ENCODE data around the gene ADAM10.

The ADAM10 gene

DNA sequence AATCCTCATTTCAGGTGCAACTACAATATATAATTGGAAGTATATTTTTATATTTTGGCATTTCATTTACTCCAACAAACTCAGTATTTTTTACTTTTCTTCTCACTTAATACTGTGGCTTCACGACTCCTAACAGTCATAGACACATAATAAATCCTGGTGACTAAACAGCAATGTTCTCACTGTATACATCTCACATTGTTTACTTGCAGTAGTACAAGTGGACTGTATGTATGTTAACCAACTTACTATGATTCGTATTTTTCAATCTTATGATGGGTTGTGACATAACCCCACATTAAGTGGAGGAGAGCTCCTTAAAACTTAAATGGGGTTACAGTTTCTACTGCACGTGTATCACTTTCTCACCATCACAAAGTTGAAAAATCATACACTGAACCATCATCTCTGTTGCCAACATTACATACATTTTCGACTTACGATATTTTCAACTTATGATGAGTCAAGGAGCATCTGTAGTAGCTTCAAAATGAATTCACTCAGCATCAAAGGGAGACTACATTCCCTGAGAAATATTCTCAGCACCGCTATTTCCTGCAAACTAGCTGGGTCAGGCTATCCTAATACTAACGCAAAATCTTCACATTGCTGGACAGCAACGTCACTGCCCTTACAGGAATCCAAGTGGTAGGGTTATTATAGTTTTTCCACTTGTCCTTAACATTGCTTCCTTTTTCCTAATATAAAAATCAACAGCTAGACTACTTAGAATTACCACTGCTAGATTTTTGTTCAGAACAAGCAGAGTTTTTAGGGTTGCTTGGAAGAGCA, 7.3 kb downstream of the ADAM10 start:
- peaks cover 0 to 28% (median 18%) of the 10 kb centered on the region in 5 donors for H3K4me1 ChIP-seq (ENCODE audit: control insufficient read depth in 5 of 5, insufficient read depth in 5 of 5, low read length in 5 of 5)
- no peaks in the 10 kb centered on the region for H3K9me3 ChIP-seq (ENCODE audit: control insufficient read depth in 5 of 5, low read length in 5 of 5)
- no peak overlapping the region for H3K9ac ChIP-seq (ENCODE audit: low read length in 5 of 5)
- no peak overlapping the region for H3K4me3 ChIP-seq (ENCODE audit: low read depth in 1 of 5, low read length in 5 of 5)
- no peak overlapping the region for H3K27ac ChIP-seq (ENCODE audit: low read depth, low read length)
- no peaks in the 10 kb centered on the region for H3K27me3 ChIP-seq (ENCODE audit: control insufficient read depth in 5 of 5, insufficient read depth in 4 of 5, low read length in 5 of 5)
- H3K36me3 ChIP-seq (ENCODE audit: control insufficient read depth in 5 of 5, insufficient read depth in 5 of 5, low read length in 5 of 5), result no peaks in the 10 kb centered on the region

DNA sequence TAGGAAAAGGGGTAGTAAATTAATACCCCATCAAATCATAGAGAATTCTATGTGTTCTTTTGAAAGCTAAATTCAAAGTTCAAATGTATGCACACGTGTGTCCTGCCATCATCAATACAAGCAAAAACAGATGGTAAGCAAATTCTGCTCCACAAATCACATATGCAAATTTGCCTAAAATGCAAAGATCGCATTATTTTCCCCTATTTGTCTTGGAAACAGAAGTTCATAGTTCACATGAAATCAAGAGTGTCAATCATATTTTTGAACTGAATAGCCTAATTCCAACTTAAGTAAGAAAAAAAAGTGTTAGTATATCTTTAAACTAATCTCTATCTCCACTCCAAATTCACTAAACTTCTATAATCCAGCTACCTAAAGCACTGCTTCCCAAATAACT, 8.5 kb downstream of the ADAM10 start:
- H3K27me3 ChIP-seq (ENCODE audit: control insufficient read depth in 5 of 5, insufficient read depth in 4 of 5, low read length in 5 of 5), result no peaks in the 10 kb centered on the region
- no peak overlapping the region for H3K4me3 ChIP-seq (ENCODE audit: low read depth in 1 of 5, low read length in 5 of 5)
- peaks cover 0 to 25% (median 14%) of the 10 kb centered on the region in 5 donors for H3K4me1 ChIP-seq (ENCODE audit: control insufficient read depth in 5 of 5, insufficient read depth in 5 of 5, low read length in 5 of 5)
- no peaks in the 10 kb centered on the region for H3K9me3 ChIP-seq (ENCODE audit: control insufficient read depth in 5 of 5, low read length in 5 of 5)
- H3K27ac ChIP-seq (ENCODE audit: low read depth, low read length), result no peak overlapping the region
- H3K9ac ChIP-seq (ENCODE audit: low read length in 5 of 5), result no peak overlapping the region
- H3K36me3 ChIP-seq (ENCODE audit: control insufficient read depth in 5 of 5, insufficient read depth in 5 of 5, low read length in 5 of 5), result no peaks in the 10 kb centered on the region

DNA sequence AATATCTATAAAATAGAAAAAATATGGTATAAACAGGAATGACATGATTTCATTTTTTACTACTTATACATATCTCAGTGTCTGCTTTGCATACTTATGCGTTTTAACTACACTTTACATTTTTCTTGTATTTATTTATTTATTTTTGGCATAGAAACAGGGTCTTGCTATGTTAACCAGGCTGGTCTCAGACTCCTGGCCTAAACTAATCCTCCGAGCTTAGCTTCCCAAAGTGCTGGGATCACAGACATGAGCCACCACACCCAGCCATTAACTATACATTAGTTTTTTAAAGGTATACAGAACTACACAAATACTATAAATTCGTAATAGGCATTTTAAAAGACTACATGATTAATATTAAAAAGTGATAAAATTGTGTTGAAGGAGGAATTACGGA, 9.1 kb downstream of the ADAM10 start:
- no peaks in the 10 kb centered on the region for H3K27me3 ChIP-seq (ENCODE audit: control insufficient read depth in 5 of 5, insufficient read depth in 4 of 5, low read length in 5 of 5)
- H3K4me1 ChIP-seq (ENCODE audit: control insufficient read depth in 5 of 5, insufficient read depth in 5 of 5, low read length in 5 of 5), result peaks cover 0 to 21% (median 14%) of the 10 kb centered on the region in 5 donors
- H3K9ac ChIP-seq (ENCODE audit: low read length in 5 of 5), result no peak overlapping the region
- no peaks in the 10 kb centered on the region for H3K9me3 ChIP-seq (ENCODE audit: control insufficient read depth in 5 of 5, low read length in 5 of 5)
- no peak overlapping the region for H3K27ac ChIP-seq (ENCODE audit: low read depth, low read length)
- no peak overlapping the region for H3K4me3 ChIP-seq (ENCODE audit: low read depth in 1 of 5, low read length in 5 of 5)
- H3K36me3 ChIP-seq (ENCODE audit: control insufficient read depth in 5 of 5, insufficient read depth in 5 of 5, low read length in 5 of 5), result no peaks in the 10 kb centered on the region

DNA sequence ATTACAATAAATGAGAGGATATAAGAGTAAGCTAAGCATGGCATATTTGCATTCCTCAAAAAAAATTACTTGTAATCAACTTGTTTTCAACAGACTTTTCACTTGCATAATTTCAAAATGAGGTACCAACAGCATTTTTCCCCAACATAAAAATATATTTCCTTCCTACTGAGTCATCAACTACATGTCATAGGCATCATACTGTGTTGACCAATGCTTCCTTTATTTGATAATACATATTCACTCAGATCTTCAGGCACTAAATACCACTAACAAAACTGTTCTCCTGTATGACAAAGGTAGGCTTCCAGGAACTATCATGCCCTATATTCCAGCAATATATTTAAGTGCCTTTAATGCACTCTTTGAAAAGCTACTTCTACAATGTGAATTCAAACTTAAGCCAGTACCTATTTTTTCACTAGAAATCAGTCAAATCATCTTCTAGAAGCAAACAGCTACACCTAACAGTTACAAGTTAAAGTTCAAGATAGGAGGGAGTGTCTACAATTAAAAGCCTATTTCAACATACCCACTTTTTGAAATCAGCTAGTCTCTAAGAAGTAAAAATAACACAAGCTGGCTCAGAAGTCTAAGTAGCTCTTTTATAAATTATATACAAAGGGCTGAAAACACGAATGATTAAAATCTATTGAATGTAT, 11.3 kb downstream of the ADAM10 start:
- peak overlapping the region; percentile 31 for H3K27ac ChIP-seq (ENCODE audit: low read depth, low read length)
- H3K9ac ChIP-seq (ENCODE audit: low read length in 5 of 5), result no peak overlapping the region
- H3K36me3 ChIP-seq (ENCODE audit: control insufficient read depth in 5 of 5, insufficient read depth in 5 of 5, low read length in 5 of 5), result no peaks in the 10 kb centered on the region
- no peaks in the 10 kb centered on the region for H3K27me3 ChIP-seq (ENCODE audit: control insufficient read depth in 5 of 5, insufficient read depth in 4 of 5, low read length in 5 of 5)
- no peaks in the 10 kb centered on the region for H3K9me3 ChIP-seq (ENCODE audit: control insufficient read depth in 5 of 5, low read length in 5 of 5)
- no peak overlapping the region for H3K4me3 ChIP-seq (ENCODE audit: low read depth in 1 of 5, low read length in 5 of 5)
- H3K4me1 ChIP-seq (ENCODE audit: control insufficient read depth in 5 of 5, insufficient read depth in 5 of 5, low read length in 5 of 5), result peaks cover 0 to 27% (median 19%) of the 10 kb centered on the region in 5 donors

DNA sequence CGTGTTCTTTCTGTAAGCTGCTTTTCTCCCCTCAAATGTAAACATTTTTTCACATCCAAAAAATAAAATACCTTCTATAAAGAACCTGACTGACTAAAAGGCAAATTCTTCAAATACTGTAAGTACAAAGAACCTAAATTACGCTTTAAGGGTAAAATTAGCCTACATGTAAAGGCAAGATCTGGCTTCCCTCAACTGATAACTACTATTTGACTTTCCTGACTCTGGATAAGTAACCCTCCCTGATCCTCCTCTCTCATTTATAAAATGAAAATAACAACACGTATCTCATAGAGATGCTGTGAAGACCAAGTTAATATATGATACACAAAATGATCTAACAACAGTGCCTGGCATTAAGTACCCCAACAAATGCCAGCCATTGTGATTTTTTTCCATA, 12.2 kb downstream of the ADAM10 start:
- Histone ChIP-seq H3K4me3 (ENCODE audit: low read depth in 1 of 5, low read length in 5 of 5) (no peak overlapping the region), H3K9ac (ENCODE audit: low read length in 5 of 5) (no peak overlapping the region), H3K27me3 (ENCODE audit: control insufficient read depth in 5 of 5, insufficient read depth in 4 of 5, low read length in 5 of 5) (no peaks in the 10 kb centered on the region), H3K36me3 (ENCODE audit: control insufficient read depth in 5 of 5, insufficient read depth in 5 of 5, low read length in 5 of 5) (no peaks in the 10 kb centered on the region), H3K9me3 (ENCODE audit: control insufficient read depth in 5 of 5, low read length in 5 of 5) (no peaks in the 10 kb centered on the region), H3K4me1 (ENCODE audit: control insufficient read depth in 5 of 5, insufficient read depth in 5 of 5, low read length in 5 of 5) (peaks cover 0 to 27% (median 14%) of the 10 kb centered on the region in 5 donors), H3K27ac (ENCODE audit: low read depth, low read length) (no peak overlapping the region)

DNA sequence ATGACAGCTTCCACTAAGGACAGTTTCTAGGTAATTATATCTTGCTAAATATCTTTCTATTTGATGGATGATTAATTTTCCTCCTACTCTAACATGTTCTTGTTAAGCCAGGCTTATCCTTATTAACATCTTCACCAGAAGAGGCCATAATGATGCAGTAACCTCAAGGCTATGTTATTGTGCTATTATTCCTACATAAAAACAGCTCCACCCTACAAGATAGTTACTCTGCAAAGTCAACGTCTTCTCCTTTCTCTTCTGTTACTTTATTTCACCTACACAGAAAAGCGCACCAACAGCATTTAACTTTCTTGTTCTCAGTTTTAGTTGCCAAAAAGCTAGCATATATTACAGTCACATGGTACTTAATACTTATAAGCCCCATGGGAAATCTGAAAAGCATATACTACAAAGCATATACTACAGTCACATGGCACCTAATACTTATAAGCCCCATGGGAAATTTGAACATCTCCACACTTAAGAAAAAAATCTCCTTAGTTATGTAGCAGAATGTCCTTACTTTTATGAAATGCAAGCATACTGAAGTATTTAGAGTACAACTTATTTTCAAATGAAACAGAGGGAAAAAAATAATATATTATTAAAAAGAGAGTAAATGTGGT, 13.4 kb downstream of the ADAM10 start:
- H3K4me3 ChIP-seq (ENCODE audit: low read depth in 1 of 5, low read length in 5 of 5), result no peak overlapping the region
- no peak overlapping the region for H3K9ac ChIP-seq (ENCODE audit: low read length in 5 of 5)
- H3K9me3 ChIP-seq (ENCODE audit: control insufficient read depth in 5 of 5, low read length in 5 of 5), result no peaks in the 10 kb centered on the region
- H3K27ac ChIP-seq (ENCODE audit: low read depth, low read length), result no peak overlapping the region
- H3K36me3 ChIP-seq (ENCODE audit: control insufficient read depth in 5 of 5, insufficient read depth in 5 of 5, low read length in 5 of 5), result no peaks in the 10 kb centered on the region
- no peaks in the 10 kb centered on the region for H3K27me3 ChIP-seq (ENCODE audit: control insufficient read depth in 5 of 5, insufficient read depth in 4 of 5, low read length in 5 of 5)
- H3K4me1 ChIP-seq (ENCODE audit: control insufficient read depth in 5 of 5, insufficient read depth in 5 of 5, low read length in 5 of 5), result peaks cover 2 to 27% (median 19%) of the 10 kb centered on the region in 5 donors

DNA sequence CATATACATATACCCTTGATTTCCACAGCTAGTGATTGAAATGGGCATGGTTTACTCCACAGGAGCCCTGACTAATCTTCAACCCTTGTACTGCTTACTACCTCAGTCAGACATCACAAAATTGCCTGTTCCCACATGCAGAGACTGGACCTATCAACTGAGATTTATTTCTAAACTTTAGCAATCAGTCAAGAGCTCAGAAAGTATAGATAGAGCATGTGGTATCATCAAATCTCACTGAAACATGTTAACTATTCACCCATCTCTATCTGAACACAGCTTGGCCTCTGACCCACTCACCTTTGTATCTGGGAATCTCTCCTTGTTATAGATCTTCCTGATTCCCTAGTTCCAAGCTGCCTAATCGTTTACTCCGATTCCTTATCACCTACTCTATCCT, 14.6 kb downstream of the ADAM10 start:
- no peak overlapping the region for H3K27ac ChIP-seq (ENCODE audit: low read depth, low read length)
- H3K4me3 ChIP-seq (ENCODE audit: low read depth in 1 of 5, low read length in 5 of 5), result no peak overlapping the region
- H3K4me1 ChIP-seq (ENCODE audit: control insufficient read depth in 5 of 5, insufficient read depth in 5 of 5, low read length in 5 of 5), result peaks cover 2 to 21% (median 13%) of the 10 kb centered on the region in 5 donors
- H3K27me3 ChIP-seq (ENCODE audit: control insufficient read depth in 5 of 5, insufficient read depth in 4 of 5, low read length in 5 of 5), result no peaks in the 10 kb centered on the region
- H3K36me3 ChIP-seq (ENCODE audit: control insufficient read depth in 5 of 5, insufficient read depth in 5 of 5, low read length in 5 of 5), result no peaks in the 10 kb centered on the region
- H3K9ac ChIP-seq (ENCODE audit: low read length in 5 of 5), result no peak overlapping the region
- H3K9me3 ChIP-seq (ENCODE audit: control insufficient read depth in 5 of 5, low read length in 5 of 5), result no peaks in the 10 kb centered on the region

DNA sequence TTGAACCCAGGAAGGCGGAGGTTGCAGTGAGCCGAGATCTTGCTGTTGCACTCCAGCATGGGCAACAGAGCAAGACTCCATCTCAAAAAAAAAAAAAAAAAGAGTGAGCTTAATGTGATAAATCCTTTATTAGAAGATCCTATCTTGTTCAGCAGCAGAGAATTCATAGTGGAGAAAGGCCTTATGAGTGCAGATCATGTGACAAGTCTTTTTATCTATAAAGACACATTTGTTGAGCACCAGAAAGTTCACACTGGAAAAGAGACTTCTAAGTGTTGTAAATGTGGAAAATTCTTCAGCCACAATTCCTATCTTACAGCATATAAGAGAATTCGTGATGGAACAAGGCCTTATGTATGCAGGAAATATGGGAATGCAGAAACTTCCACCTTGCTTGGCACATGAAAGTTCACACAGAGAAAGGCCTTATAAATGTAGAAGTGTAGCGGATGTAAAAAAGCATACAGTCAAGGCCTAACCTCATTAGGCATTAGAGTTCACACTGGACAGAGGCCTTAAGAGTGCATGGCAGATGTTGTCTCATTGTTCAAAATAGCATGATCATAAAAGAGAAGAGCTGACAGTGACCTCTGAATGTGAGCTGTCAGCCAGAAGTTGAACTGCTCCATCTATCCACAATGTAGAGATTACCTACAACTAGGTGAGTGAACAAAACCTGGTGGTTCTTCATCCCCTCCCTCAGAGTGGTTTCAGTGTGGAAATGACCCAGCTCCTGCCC, 16.7 kb downstream of the ADAM10 start:
- H3K36me3 ChIP-seq (ENCODE audit: control insufficient read depth in 5 of 5, insufficient read depth in 5 of 5, low read length in 5 of 5), result no peaks in the 10 kb centered on the region
- H3K4me1 ChIP-seq (ENCODE audit: control insufficient read depth in 5 of 5, insufficient read depth in 5 of 5, low read length in 5 of 5), result peaks cover 2 to 9% (median 6%) of the 10 kb centered on the region in 5 donors
- H3K27me3 ChIP-seq (ENCODE audit: control insufficient read depth in 5 of 5, insufficient read depth in 4 of 5, low read length in 5 of 5), result no peaks in the 10 kb centered on the region
- H3K9ac ChIP-seq (ENCODE audit: low read length in 5 of 5), result no peak overlapping the region
- no peak overlapping the region for H3K4me3 ChIP-seq (ENCODE audit: low read depth in 1 of 5, low read length in 5 of 5)
- H3K27ac ChIP-seq (ENCODE audit: low read depth, low read length), result no peak overlapping the region
- no peaks in the 10 kb centered on the region for H3K9me3 ChIP-seq (ENCODE audit: control insufficient read depth in 5 of 5, low read length in 5 of 5)

DNA sequence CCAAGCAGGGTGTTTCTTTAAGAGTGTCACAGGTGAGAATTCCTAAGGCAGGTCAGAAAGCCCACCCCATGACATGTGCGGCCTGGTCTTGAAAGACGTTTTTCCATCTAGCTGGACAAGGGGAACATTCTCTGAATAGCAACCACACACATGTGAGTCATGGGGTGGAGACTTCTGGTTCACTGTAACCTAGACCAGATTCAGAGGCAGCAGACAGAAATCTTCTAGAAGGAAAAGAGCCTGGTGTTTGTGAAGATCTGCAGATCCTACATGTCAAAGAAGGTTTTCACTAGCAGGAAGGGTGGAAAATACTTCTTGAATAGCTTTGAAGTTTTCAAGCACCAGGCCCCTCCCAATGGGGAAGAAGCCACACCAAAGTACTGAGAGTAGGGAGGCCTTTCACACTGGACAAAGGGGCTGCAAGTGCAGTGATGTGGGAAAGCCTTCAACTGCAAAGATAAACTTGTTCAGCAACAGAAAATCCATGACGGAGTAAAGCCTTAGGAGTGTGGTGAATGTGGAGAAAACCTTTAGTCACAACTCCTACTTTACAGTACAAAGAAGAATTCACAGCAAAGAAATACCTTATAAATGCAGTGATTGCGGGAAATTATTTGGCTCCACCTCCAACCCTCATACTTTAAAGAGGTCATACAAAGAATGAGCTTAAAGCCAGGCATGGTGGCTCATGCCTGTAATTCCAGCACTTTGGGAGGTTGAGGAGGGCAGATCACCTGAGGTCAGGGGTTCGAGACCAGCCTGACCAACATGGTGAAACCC, 17.6 kb downstream of the ADAM10 start:
- no peaks in the 10 kb centered on the region for H3K36me3 ChIP-seq (ENCODE audit: control insufficient read depth in 5 of 5, insufficient read depth in 5 of 5, low read length in 5 of 5)
- H3K4me1 ChIP-seq (ENCODE audit: control insufficient read depth in 5 of 5, insufficient read depth in 5 of 5, low read length in 5 of 5), result peaks cover 2 to 8% (median 6%) of the 10 kb centered on the region in 5 donors
- H3K27ac ChIP-seq (ENCODE audit: low read depth, low read length), result no peak overlapping the region
- no peak overlapping the region for H3K4me3 ChIP-seq (ENCODE audit: low read depth in 1 of 5, low read length in 5 of 5)
- H3K9ac ChIP-seq (ENCODE audit: low read length in 5 of 5), result no peak overlapping the region
- H3K9me3 ChIP-seq (ENCODE audit: control insufficient read depth in 5 of 5, low read length in 5 of 5), result no peaks in the 10 kb centered on the region
- H3K27me3 ChIP-seq (ENCODE audit: control insufficient read depth in 5 of 5, insufficient read depth in 4 of 5, low read length in 5 of 5), result no peaks in the 10 kb centered on the region

All from subcutaneous abdominal adipose tissue (tissue), 5 donors.